ENCODE results near the gene HERC5.

DNA sequence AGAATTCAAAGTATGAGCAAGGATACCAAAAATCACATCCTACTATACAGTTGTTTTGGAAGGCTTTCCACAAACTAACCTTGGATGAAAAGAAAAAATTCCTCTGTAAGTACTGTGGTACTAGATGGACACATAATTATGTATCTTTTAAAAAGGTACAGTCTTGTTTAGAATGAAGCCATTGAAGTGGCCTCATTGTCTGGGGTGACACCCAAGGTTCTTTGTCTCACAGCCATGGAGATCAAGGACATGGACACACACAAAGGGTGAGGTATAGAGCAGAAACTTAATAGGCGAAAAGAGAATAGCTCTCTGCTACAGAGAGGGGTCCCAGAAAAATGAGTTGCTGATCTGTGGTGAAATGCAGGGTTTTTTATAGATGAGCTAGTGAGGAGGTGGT is 16.8 kb upstream of the HERC5 start:
- TF ChIP-seq, protein P1, sequence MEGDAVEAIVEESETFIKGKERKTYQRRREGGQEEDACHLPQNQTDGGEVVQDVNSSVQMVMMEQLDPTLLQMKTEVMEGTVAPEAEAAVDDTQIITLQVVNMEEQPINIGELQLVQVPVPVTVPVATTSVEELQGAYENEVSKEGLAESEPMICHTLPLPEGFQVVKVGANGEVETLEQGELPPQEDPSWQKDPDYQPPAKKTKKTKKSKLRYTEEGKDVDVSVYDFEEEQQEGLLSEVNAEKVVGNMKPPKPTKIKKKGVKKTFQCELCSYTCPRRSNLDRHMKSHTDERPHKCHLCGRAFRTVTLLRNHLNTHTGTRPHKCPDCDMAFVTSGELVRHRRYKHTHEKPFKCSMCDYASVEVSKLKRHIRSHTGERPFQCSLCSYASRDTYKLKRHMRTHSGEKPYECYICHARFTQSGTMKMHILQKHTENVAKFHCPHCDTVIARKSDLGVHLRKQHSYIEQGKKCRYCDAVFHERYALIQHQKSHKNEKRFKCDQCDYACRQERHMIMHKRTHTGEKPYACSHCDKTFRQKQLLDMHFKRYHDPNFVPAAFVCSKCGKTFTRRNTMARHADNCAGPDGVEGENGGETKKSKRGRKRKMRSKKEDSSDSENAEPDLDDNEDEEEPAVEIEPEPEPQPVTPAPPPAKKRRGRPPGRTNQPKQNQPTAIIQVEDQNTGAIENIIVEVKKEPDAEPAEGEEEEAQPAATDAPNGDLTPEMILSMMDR (IDR thresholded peaks at IDR 0.05) = no peak
- no peak for TF ChIP-seq POLR2AphosphoS5 (IDR thresholded peaks at IDR 0.05)
- no peak for TF ChIP-seq EP300 (IDR thresholded peaks at IDR 0.05)
- TF ChIP-seq POLR2A (IDR thresholded peaks at IDR 0.05; ENCODE audit: low read depth) = no peak

Data from esophagus muscularis mucosa (tissue), 4 donors.